ENCODE measurements around the gene DTNBP1.

The DTNBP1 gene

DNA sequence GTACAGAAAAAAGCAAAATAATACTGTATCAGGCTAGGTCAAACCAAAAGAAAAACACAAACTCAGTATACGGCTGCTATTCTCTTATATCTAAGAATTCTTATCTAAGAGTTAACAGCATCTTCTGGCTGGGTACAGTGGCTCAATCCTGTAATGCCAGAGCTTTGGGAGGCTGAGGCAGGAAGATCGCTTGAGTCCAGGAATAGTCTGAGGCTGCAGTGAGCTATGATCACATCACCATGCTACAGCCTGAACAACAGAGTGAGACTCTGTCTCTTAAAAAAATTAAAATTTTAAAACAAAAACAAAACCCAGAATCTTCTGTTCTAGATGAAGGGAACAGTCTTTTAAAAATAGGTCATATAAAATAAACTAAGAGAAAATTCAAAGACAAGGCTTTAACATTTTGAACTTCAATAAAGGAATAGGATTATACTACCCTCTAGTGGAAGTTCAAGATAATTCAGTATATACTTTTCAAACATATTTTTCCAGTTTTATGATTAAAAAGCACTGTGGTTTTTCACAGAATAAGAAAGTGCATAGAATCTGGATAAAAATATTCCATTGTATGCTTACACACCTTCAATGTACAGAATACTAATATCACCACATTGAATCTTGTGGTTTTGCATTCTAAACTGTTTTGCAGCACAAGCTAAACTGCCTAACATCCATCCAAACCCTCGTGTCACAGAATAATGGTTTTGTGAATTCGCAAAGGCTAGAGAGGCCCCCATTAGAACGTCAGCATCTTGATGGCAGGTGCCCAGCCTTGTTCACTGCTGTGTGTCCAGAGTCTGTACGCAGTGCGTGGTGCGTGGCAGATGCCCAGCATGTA, 39.3 kb downstream of the DTNBP1 start:
- no peak for DNase-seq

- no peak for DNase-seq
Measured at GRCh38 chr6:15622045-15622740, 40.6 kb downstream of the DTNBP1 start.

GRCh38 chr6:15621203-15622044, 41.4 kb downstream of the DTNBP1 start:
- DNase-seq, result no peak

DNA sequence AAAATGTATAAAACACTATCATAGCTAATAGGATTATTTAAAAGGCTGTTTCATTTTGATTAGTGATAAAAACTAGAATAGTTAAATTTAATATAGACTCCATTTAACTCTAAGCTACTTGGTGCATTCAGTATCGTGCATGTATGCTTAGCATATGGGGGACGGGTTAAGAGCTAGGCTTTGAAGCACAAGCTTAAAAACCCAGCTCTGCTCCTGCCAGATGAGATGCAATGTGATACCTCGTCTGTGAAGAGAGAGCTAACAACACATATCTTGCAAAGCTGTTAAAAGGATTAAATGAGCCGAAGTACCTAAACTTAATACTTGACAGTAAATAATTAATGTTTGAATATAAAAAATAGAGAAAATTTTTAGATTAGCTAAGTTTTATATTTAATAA, 42.2 kb downstream of the DTNBP1 start:
- DNase-seq, result no peak

DNA sequence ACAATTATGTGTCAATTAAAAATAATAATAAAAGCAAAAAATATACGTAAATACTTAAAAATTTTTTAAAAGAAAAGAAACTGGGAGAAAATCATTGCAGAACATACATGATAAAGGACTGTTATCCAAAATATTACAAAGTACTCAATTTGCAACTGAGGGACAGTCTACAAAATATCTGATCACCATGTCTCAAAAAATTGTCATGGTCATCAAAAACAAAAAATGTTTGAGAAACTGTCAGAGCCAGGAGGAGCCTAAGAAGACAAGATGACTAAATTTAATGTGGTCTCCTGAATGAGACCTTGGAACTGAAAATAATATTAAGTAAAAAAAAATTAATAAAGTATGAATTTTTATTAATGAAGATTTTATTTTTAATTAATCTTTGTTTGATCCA, 43.5 kb downstream of the DTNBP1 start:
- DNase-seq, result no peak

DNA sequence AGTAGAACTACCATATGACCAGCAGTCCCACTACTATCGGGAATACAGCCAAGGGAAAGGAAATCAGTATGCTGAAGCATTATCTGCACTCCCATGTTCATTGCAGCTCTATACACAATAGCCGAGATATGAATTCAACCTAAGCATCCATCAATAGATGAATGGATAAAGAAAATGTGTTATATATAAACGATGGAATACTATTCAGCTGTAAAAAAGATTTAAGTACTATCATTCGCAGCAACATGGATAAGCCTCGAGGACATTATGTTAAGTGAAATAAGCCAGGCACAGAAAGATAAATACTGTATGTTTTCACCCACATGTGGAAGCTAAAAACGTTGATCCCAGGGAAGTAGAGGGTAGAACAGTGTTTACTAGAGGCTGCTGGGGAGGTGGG, 44.1 kb downstream of the DTNBP1 start:
- no peak for DNase-seq

GRCh38 chr6:15616261-15616660, 46.6 kb downstream of the DTNBP1 start:
- no peak for DNase-seq

DNA sequence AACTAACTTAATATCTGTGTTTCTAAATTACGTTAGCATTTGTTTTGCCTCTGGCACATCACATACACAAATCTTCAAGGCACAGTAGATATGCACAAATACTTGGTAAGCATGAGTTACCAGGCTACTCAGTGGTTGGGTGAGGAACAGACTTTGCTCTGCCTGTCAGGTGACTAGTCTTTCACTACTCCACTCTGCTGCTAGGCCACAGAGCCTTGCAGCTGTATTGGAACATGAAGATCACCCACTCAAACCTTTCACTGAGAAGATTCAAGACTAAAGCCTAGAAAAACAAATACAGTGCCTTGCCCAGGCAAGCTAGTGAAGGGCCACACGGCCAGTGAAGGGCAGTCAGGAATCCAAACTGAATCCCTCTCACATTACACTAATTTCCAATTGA, 47.0 kb downstream of the DTNBP1 start:
- DNase-seq, result no peak

DNA sequence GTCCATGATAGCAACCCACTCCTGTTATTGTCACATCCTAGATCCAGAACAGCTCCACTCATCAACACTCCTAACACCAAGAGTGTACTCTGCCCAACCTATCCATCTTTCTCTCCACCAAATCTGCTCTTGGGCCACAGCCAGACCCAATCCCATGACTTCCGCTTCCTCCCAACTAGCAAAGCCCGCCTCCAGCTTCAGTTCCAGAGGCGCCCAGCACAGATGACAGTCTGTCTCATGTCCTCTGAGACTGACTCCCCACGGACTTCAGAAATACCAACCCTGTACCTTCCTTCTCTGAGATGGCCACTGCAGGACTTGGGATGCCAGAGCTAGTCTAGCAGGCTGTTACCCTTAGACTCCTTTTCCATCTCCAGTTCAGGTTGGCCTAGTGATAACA, 48.6 kb downstream of the DTNBP1 start:
- DNase-seq, result no peak

- DNase-seq, result no peak
Measured at GRCh38 chr6:15608396-15608795, 54.4 kb downstream of the DTNBP1 start.

DNA sequence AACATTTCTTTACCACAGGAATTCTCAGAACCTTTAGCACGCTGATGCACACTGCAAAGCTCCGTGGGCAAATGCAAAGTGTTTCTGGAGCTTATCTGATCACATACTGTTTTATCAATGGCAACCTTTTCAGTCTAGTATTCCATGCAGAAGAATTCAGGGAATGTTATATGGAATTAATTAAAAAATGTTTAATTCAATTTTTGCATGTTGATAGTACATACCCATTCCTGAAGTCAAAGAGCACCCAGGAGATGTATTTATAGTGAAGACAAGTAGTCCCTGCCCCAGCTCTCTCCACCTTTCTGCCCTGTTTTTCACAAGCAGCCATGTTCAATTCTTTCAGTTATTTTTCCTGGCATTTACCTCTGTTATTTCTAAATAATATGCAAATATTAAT, 55.2 kb downstream of the DTNBP1 start:
- DNase-seq, result no peak

GRCh38 chr6:15606347-15606746, 56.5 kb downstream of the DTNBP1 start:
- no peak for DNase-seq

DNA sequence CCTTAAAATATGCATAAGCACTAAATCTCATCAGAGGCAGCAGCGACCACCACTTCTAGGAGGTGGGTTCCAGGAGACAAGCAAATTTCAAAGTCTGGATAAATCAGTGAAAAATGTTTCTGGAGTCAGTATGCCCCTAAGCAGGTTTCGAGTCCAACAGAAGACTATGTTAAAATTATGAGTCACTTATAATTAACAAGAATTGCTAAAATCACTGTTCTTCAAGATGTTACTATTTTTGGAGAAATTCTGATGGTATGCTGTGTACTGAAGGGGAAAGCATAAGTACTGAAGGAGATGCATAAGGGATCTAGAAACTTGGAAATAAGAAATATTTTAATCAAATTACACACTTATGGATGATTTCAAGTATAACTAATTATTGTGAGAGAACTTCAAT, 58.0 kb downstream of the DTNBP1 start:
- no peak for DNase-seq

DNA sequence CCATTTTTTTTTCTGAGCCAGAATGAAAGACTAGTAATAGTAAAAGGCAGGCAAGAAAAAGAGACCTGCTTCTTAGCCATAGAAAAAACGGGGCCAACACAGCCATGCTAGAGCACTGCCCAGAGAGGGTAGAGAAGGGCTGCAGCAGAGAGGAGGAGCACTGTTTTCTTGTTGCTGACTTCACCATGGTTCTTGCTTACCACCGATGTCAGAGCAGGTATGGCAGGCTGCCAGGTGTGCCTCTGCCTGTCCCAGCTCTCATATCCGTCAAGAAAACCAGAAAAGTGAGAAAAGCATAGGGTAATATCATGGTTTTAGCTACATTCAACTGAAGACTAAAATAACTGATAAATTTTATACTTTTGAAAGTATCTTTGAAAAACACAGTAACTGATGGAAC, 60.7 kb downstream of the DTNBP1 start:
- DNase-seq, result peak; percentile 31

DNA sequence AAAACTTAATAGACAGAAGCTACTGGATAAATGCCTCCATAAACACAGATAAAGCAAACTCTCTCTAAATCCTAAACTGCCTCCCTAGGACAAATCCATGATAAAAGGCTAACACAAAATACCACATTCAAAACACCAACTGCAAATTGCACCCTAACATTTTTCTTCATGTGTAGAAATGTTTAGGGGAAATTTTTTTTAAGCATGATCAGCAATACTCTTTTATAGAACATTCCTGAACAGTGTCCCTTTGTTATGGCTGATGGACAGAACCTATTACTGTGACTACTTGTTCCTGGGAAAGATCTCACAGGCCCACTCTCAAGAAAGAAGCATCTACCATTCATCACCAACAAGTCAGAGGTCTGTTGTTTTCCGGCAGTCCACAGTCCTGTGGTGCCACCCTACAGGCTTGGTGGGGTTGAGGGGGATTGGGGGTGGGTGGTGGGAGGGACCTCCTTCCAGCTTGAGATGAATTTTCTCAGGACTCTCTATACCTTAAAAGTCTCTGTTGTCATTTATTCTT, 64.5 kb downstream of the DTNBP1 start:
- DNase-seq, result no peak

GRCh38 chr6:15596186-15596896, 66.5 kb downstream of the DTNBP1 start:
- no peak for DNase-seq

DNA sequence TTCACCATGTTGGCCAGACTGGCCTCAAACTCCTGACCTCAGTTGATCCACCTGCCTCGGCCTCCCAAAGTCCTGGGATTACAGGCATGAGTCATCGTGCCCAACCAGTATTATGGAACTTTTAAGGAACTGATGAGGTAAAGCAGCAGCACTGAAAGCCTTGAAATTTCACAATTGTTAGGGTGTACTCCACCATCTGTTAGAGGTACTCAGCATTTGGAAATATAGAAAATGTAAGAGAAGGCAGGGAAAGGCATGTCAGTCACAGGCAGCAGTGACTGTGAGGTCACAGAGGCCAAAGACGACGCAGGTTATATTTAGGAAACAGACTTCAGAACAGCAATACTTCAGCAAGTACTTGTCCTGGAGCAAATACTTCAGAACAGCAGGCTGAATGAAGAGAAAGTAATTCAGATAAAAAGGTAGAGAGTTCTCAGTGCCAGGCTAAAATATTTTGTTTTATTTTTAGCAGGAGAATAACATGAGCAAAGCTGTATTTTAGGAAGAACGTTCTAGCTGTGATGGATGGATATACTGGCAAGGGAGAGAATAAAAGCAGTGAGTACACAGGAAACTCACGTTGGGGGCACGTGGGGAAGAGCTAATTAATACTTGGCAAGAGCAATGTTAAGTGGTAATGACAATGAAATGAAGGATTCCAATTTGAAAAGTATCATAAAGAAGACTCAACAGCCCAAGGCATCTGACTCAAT, 67.2 kb downstream of the DTNBP1 start:
- DNase-seq, result no peak

GRCh38 chr6:15594512-15595259, 68.1 kb downstream of the DTNBP1 start:
- no peak for DNase-seq

DNA sequence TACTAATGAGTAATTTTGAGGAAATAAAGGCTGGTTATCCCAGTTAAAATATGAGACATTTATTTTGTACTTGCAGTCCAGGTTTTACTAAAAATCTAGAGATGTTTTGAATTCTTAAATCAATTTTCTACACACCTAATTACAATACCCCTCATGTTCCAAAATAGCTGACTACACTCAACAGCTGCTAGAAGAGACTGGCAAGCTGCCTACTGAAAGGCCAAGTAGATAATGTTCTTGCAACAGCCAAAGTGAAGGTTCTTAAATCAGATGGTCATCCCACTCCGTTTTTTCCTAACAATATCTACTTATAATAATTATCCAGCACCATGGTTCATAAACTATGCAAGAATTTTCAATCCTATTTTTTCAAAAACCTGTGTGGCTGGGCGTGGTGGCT, 69.0 kb downstream of the DTNBP1 start:
- no peak for DNase-seq

GRCh38 chr6:15592610-15593009, 70.2 kb downstream of the DTNBP1 start:
- no peak for DNase-seq

DNA sequence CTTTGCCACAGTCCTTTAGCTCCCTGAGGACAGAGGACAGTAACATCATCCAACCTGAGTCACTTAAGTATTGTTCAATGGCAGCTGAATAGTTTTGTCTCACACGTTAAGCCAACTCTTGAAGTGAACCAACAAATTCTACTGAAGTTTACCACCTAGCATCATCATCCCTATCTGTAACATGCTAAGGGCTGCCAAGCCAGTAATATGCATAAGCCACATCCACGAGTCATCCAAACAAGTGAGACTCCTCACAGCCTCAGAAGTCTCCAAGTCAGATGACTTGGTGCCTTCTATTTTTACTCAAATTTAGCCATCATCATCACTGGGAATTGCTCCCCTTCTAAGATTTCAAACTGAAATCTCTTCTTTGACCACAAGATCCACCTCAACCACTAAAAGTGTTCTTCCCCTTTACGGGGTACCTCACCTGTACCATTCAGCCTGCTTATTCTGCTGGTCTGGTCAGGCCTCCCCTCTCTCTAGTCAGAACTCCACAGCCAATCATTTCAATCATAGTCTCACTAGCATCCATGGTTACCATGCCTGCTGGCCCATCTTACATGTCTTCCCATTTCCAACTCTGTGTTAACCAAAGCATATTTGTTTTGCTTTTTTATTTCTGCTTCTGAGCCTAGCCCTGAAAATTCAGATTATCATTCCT, 73.7 kb downstream of the DTNBP1 start:
- no peak for DNase-seq
